Activated CD8-positive, alpha-beta memory T cell treated with anti-CD3 and anti-CD28 coated beads for 36 hours (primary cell): Measurements from ENCODE around the gene RBM10. TPM values are rescaled to one million over a fixed set of nuclear protein-coding genes. Genes with fewer than 3 reads are reported as not detected.

Experiments
- CTCF ChIA-PET: fragments of 350-600 bp; sonication (Branson Sonifier 250); formaldehyde crosslinking; loops from one replicate; lab custom pipeline; 2021; ENCODE audit warnings: antibody characterized with exemption; lab: Charles Lee
- POLR2A ChIA-PET: fragments of 350-600 bp; sonication (Branson Sonifier 250); formaldehyde crosslinking; loops from one replicate; lab custom pipeline; 2021; ENCODE audit warnings: antibody characterized with exemption; lab: Charles Lee
- total RNA-seq, 2 experiments: library from RNA; stranded (reverse); gene quantifications; one replicate each; pipeline ENCODE4 v1.2.3, GENCODE V29; 2021

Gene RBM10
- total RNA-seq, 2 experiments from 2014 or later: 67.1 to 68.1 TPM

GRCh38 chrX:47172549-47172948, 27.5 kb downstream of the RBM10 start:
- ChIA-PET CTCF (interaction anchor here (1.3 kb wide), 1 partner anchor 15 kb away, joined by 4 read pairs; no protein-coding TSS in a partner anchor), POLR2A (interaction anchor here (0.6 kb wide), 1 partner anchor 908 kb away, joined by 5 read pairs; no protein-coding TSS in a partner anchor)

- ChIA-PET POLR2A (interaction anchor here (0.6 kb wide), 1 partner anchor 907 kb away, joined by 5 read pairs; no protein-coding TSS in a partner anchor), CTCF (no interaction called here)
Observed at GRCh38 chrX:47172971-47173792, 28.2 kb downstream of the RBM10 start.

GRCh38 chrX:47174376-47174775, 29.4 kb downstream of the RBM10 start:
- POLR2A ChIA-PET: no interaction called here
- CTCF ChIA-PET: no interaction called here

DNA sequence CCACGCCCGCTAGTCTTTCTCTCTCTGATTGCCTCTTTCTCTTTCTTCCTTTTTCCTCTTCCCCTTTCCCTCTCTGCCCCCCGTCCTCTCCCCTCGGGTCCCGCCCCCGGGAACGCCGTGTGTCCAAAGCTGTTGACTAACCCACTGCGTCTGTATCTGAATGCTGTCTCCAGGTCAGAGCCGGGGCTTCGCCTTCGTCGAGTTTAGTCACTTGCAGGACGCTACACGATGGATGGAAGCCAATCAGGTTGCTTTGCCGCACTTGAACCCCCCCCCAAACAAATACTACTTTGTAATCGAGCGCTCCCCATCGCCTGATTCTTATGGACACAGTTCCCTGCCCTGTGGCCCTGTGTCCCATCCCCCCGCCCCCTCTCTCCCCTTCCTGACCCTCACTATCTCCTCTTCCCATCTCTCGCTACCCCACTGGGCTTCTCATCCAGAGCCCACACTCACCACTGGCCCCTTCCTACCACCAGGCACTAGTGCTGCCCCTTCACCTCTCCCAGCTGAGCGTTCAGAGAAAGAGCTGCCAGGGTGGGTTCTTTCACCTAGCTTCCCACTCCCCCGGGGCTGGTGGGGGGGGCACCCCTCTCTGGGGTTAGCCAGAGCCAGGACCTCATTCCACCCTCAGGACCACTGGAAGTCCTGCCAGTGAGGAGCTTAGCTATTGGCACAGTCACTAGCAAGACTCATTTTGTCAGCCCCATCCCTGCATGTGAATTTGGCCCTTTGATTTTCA, 30.0 kb downstream of the RBM10 start:
- CTCF ChIA-PET: no interaction called here
- POLR2A ChIA-PET: no interaction called here

- ChIA-PET POLR2A (no interaction called here), CTCF (no interaction called here)
Observed at GRCh38 chrX:47175588-47175980, 30.6 kb downstream of the RBM10 start.

- POLR2A ChIA-PET: no interaction called here
- CTCF ChIA-PET: no interaction called here
Observed at GRCh38 chrX:47176101-47176740, 31.2 kb downstream of the RBM10 start.

DNA sequence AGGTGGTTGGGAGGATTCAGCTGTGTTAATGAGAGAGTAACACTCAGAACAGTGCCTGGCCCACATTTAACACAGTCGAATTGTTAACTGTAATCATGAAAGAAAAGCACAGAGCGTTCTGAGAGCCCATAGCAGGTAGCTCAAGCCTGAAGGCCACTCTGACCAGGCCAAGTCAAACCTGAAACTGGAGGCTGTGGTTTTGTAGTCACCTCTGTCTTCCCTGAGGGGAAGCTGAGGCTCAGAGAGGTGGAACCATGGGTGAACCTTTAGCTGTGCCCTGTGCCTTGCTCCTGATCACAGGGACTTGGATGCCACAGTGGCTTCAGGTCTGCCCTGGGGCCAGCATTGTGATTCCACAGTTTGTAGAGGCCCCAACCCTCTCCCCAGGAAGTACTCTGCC, 32.1 kb downstream of the RBM10 start:
- POLR2A ChIA-PET: no interaction called here
- CTCF ChIA-PET: no interaction called here

- ChIA-PET CTCF (no interaction called here), POLR2A (no interaction called here)
Observed at GRCh38 chrX:47178337-47178736, 33.3 kb downstream of the RBM10 start.

DNA sequence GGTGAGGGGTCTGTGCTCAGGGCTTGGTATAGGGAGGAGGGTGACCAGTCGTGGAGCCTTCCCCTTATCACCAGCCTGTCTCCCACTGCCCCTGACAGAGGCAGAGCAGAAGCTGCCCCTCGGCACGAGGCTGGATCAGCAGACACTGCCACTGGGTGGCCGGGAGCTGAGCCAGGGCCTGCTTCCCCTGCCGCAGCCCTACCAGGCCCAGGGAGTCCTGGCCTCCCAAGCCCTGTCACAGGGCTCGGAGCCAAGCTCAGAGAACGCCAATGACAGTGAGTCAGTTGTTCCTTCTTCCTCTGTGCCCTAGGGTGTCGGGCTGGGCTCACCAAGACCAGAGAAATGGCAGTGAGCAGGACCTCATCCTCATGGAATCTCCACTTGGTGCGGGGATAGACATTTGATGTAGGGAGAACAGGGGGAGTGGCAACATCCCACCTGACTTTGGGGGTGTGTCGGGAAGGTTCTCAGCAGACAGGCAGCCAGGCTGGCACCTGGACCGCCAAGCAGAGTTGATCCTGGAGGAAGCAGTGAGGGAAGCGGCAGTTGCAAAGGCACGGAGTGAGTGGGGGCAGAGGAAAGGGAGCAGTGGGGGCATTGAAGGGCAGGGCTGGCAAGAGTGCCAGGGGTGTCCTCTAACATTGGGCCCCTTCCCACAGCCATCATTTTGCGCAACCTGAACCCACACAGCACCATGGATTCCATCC, 34.4 kb downstream of the RBM10 start:
- ChIA-PET CTCF (no interaction called here), POLR2A (no interaction called here)

DNA sequence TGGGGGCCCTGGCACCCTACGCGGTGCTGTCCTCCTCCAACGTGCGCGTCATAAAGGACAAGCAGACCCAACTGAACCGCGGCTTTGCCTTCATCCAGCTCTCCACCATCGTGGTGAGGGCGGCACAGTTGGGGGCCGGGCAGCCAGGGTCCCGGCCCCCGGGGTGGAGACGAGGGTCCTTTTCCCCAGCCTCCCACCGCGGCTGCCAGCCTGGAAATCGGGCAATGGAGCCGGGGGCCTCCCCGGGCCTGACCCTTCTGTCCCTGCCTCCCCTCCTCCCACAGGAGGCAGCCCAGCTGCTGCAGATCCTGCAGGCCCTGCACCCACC, 34.9 kb downstream of the RBM10 start:
- ChIA-PET POLR2A (no interaction called here), CTCF (no interaction called here)

- CTCF ChIA-PET: no interaction called here
- POLR2A ChIA-PET: no interaction called here
Observed at GRCh38 chrX:47180346-47180745, 35.3 kb downstream of the RBM10 start.

DNA sequence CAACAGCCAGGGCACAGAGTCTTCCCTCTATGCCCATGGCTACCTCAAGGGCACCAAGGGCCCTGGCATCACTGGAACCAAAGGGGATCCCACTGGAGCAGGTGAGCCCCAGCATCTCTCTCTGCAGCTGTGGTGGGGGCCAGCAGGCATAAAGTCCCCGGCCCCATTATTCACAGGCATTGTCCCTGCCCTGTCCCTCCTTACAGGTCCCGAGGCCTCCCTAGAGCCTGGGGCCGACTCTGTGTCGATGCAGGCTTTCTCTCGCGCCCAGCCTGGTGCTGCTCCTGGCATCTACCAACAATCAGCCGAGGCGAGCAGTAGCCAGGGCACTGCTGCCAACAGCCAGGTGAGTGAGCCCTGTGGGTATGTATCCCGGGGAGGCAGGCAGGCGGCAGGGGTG, 36.3 kb downstream of the RBM10 start:
- ChIA-PET POLR2A (no interaction called here), CTCF (no interaction called here)

DNA sequence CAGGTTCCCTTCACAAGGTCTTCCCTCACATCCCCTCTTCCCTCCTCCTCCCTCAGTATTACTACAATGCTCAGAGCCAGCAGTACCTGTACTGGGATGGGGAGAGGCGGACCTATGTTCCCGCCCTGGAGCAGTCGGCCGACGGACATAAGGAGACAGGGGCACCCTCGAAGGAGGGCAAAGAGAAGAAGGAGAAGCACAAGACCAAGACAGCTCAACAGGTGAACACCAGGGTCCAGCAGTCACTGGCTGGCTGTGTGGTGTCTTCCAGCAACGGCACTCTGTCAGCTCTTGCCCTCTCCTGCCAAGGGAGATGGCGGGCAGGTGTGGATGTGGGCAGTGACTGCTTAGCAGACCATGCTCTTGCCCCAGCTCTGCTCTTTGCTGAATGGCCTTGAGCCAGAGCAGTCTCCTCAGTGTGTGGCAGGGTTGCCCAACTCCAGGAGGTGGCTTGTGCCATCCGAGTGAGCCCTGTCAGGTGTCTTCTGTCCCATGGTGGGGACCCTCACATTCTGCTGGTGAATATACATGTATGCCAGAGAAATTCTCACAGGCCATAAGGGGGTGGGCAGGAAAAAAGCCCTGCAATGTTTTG, 37.2 kb downstream of the RBM10 start:
- CTCF ChIA-PET: no interaction called here
- POLR2A ChIA-PET: no interaction called here

GRCh38 chrX:47184486-47184885, 39.5 kb downstream of the RBM10 start:
- CTCF ChIA-PET: no interaction called here
- POLR2A ChIA-PET: no interaction called here

DNA sequence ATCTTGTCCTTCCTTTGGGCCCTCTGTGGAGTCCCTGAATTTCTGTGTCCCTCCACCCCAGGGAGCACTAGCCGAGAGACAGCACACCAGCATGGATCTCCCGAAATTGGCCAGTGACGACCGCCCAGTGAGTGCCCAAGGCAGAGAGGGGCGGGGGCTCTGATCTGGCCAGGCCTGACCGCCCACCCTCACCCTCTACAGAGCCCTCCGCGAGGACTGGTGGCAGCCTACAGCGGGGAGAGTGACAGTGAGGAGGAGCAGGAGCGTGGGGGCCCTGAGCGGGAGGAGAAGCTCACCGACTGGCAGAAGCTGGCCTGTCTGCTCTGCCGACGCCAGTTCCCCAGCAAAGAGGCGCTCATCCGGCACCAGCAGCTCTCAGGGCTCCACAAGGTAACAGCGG, 40.2 kb downstream of the RBM10 start:
- CTCF ChIA-PET: no interaction called here
- POLR2A ChIA-PET: interaction anchor here (0.5 kb wide), 1 partner anchor 27 kb away, joined by 6 read pairs; no protein-coding TSS in a partner anchor

GRCh38 chrX:47186096-47186740, 41.2 kb downstream of the RBM10 start:
- ChIA-PET POLR2A (interaction anchor here (0.5 kb wide), 1 partner anchor 28 kb away, joined by 6 read pairs; no protein-coding TSS in a partner anchor), CTCF (no interaction called here)

DNA sequence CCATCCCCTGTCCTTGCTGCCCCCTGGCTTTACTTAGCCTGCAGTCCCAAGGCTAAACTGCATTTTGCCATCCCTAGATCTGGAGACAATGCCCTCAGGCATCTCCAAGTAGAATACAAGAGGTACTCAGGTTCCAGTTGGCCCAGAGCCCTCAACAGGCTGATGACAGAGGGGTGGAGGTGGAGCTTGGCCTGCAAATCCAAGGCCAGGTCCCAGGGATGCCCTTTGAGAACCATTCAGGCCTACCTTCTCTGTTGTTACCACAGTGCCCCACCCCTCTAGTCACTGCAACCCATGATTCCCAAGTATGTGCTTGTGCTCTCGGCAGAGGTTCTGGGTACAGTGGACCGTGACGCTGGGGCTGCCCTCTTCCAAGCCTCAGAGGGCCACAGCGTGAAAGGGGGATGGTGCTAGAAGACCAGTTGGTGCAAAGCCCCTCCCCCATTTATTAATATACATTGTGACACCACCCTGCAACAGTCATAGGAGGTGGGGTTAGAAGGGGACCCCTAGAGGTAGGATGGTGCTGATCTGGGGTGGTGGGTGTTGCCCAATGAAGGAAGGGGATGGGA, 42.2 kb downstream of the RBM10 start:
- ChIA-PET CTCF (no interaction called here), POLR2A (no interaction called here)

GRCh38 chrX:47189906-47190305, 44.9 kb downstream of the RBM10 start:
- POLR2A ChIA-PET: interaction anchor here (0.6 to 1.6 kb wide), 4 partner anchors 28 to 458 kb away, joined by 4 to 8 read pairs (median 4); partner anchors contain the start of genes NDUFB11 and RBM10

More at GRCh38 chrX:47189906-47190305, 44.9 kb downstream of the RBM10 start:
- CTCF ChIA-PET: interaction anchor here (1.4 kb wide), 1 partner anchor 45 kb away, joined by 5 read pairs; the partner anchor contains the start of genes NDUFB11 and RBM10
